Measurements from ENCODE around the gene LSM14B.
A peak's percentile ranks its signal among the peaks of the same experiment; 100 is the strongest.
"Not testable (repeated sequence)": the region's sequence is repeated elsewhere in the genome, so short reads cannot be mapped to it uniquely, and the experiment has no call there.

The LSM14B gene

GRCh38 chr20:62111148-62111547 lies 11.1 kb upstream of the LSM14B start:
- DNase-seq (ENCODE audit: low read depth, low spot score) = no peak
- H3K27ac ChIP-seq = no peak overlapping the region

- no peak overlapping the region for H3K27ac ChIP-seq
- no peak for DNase-seq (ENCODE audit: low read depth, low spot score)
Observed at GRCh38 chr20:62112368-62112767, 9.9 kb upstream of the LSM14B start.

- DNase-seq (ENCODE audit: low read depth, low spot score) = no peak
- H3K27ac ChIP-seq = no peak overlapping the region
Observed at GRCh38 chr20:62114894-62115293, 7.4 kb upstream of the LSM14B start.

DNA sequence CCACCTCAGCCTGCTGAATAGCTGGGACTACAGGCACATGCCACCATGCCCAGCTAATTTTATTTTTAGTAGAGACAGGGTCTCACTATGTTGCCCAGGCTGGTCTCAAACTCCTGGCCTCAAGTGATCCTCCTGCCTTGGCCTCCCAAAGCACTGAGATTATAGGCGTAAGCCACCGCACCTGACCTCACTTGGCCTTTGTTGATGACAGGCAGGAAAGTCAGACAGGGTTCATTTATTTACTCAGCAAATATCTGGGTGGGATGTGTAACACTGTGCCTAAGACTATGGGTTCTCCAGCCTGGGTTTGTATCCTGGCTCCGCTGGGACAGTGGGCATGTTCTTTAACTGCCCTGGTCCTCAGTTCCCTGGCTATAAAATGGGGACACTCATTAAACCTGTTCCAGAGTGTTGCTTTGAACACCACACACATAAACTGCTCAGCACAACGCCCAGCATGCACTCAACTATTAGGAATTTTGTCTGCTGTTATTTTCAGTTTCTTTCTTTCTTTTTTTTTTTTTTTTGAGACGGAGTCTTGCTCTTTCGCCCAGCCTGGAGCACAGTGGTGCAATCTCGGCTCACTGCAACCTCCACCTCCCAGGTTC lies 6.4 kb upstream of the LSM14B start:
- DNase-seq (ENCODE audit: low read depth, low spot score) = not testable (repeated sequence)

DNA sequence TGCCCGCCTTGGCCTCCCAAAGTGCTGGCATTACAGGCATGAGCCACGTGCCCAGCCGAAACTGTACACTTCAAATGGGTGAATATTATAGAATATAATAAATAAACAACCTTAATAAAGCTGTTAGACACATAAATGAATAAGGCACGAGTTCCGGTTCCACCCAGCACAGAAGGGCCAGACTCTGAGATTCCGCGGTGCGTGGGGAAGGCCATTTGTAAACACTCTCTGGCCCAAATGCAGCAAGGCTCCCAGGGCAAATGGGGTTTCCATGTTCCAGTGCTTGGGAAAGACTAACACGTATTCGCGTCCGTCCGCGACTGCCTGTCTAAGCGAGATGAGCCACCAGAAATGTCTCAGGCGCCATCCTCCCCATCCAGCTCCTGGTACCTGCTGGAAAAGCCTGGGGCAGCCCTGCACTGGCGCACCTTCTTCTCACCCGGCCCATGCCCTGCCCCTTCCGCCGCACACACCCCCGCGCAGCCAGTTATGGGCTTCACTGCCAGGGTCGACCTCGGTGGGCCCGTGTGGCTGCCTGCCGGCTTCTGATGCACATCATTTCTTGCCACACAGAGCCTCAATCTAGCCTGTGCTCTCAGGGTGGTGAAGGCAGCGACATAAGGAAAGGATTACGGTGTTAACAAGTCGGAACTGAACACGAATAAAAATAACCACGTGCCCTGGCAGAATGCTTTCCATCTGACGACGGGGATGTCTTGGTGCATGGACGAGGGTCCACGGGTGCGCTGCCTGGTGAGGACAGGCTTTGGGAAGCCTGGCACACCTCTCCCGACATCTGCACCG lies 5.5 kb upstream of the LSM14B start:
- DNase-seq (ENCODE audit: low read depth, low spot score) = no peak
- no peak overlapping the region for H3K27ac ChIP-seq

More for the DNA sequence above, 6.4 kb upstream of the LSM14B start:
- H3K27ac ChIP-seq = not testable (repeated sequence)

DNA sequence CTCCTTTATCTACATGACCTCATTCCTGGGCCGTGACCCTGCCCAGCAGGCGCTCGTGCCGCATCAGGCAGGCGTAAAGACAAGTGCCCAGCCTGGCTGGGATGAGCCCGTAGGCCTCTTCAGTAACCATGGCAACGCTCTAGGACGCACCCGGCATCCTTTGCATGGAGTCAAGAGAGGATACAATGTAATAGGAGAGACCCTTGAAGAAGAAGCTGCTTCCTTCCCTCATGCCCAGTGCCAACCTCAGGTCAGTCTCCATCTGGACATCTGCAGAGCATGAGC lies 5.0 kb upstream of the LSM14B start:
- no peak overlapping the region for H3K27ac ChIP-seq
- DNase-seq (ENCODE audit: low read depth, low spot score) = no peak

GRCh38 chr20:62117658-62118057 lies 4.6 kb upstream of the LSM14B start:
- no peak for DNase-seq (ENCODE audit: low read depth, low spot score)
- H3K27ac ChIP-seq = no peak overlapping the region

GRCh38 chr20:62118113-62119043 lies 3.9 kb upstream of the LSM14B start:
- no peak for DNase-seq (ENCODE audit: low read depth, low spot score)
- no peak overlapping the region for H3K27ac ChIP-seq

- H3K27ac ChIP-seq = no peak overlapping the region
- no peak for DNase-seq (ENCODE audit: low read depth, low spot score)
Observed at GRCh38 chr20:62119115-62119514, 3.2 kb upstream of the LSM14B start.

- H3K27ac ChIP-seq = no peak overlapping the region
- no peak for DNase-seq (ENCODE audit: low read depth, low spot score)
Observed at GRCh38 chr20:62119591-62120364, 2.5 kb upstream of the LSM14B start.

DNA sequence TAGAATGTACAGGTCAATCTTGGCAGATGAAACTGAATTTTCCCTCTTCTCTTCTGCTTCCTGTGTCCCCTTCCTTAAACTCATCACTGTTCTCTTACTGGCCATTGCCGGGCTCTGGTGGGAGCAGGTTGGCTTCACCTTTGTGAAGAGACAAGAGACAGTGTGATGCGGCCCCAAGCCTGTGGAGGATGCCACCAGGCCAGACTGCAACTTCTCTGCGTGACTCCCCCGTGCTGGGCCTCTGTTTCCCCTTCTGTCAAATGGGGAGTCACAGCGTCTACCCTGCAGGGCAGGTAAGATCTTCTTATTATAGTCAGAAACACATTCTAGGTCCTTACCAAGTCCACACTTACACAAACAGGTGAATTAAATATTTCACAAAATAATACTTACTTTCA lies 1.9 kb upstream of the LSM14B start:
- no peak for DNase-seq (ENCODE audit: low read depth, low spot score)
- H3K27ac ChIP-seq = no peak overlapping the region

DNA sequence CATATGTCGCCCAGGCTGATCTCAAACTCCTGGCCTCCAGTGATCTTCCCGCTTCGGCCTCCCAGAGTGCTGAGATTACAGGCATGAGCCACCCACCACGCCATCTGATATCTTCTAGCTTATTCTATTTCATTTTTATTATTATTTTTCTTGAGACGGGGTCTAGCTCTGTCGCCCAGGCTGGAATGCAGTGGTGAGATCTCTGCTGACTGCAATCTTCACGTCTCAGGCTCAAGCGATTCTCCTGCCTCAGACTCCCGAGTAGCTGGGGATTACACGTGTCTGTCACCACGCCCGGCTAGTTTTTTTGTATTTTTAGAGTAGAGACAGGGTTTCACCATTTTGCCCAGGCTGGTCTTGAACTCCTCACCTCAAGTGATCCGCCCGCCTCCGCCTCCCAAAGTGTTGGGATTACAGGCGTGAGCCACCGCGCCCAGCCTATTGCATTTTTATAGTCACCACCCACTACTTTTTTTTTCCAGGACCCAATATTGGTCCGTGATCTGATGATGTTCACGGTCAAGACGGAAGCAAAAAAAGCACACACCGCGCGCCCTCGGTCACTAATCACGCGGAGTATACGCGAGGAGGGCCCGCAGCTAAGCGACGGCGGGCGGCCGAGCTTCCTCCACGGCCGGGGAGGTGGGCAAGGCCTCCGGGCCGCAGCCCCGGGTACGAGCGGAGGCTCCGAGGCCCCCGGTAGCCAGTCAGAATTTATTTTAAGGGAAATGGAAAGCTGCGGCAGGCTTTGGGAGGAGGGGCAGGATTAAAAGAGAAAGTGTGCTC lies 1.1 kb upstream of the LSM14B start:
- no peak for DNase-seq (ENCODE audit: low read depth, low spot score)
- H3K27ac ChIP-seq = peak overlapping the region; percentile 88

- H3K27ac ChIP-seq = peak overlapping the region; percentile 88
- no peak for DNase-seq (ENCODE audit: low read depth, low spot score)
Observed at GRCh38 chr20:62122654-62123449, 577 bp downstream of the LSM14B start.

GRCh38 chr20:62123450-62124118 lies 1.3 kb downstream of the LSM14B start:
- no peak overlapping the region for H3K27ac ChIP-seq
- DNase-seq (ENCODE audit: low read depth, low spot score) = no peak

DNA sequence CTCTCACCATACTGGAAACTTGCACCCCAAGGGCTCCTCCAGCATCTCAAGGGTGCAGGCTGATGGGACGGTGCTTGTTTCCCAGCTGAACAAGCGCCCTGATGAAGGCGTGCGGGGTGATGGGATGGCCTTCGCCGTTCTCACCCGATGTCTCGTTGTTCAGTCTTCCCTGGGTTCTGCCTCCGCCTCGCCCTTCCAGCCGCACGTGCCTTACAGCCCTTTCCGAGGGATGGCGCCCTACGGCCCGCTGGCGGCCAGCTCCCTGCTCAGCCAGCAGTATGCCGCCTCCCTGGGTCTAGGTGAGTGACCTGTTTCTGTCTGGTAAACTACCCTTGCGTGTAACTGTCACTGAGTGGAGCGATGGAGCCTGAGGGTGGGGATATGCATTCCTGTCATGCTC lies 3.9 kb downstream of the LSM14B start:
- H3K27ac ChIP-seq = no peak overlapping the region
- no peak for DNase-seq (ENCODE audit: low read depth, low spot score)

GRCh38 chr20:62127799-62128198 lies 5.5 kb downstream of the LSM14B start:
- H3K27ac ChIP-seq = no peak overlapping the region
- DNase-seq (ENCODE audit: low read depth, low spot score) = no peak

DNA sequence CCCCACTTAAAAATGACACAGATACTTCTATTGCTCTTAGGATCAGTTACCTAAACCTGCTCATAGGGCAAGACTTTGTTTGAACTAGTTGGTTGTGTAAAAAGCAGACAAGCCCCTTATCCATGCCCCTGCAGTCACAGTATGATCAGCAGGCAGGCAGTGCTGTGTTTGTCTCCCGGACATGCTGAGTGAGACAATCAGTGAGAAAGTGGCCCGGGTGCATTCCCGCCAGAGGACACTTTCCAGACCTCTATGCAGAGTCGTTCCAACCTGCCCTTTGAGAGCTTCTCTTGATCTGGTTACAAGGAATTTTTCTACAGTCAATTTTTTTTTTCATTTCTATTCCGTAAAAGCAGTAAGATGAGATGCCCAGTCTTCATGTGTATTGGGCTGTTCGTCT lies 6.2 kb downstream of the LSM14B start:
- DNase-seq (ENCODE audit: low read depth, low spot score) = no peak

More for the DNA sequence above, 6.2 kb downstream of the LSM14B start:
- no peak overlapping the region for H3K27ac ChIP-seq
